ENCODE measurements around the gene ATRIP.

DNA sequence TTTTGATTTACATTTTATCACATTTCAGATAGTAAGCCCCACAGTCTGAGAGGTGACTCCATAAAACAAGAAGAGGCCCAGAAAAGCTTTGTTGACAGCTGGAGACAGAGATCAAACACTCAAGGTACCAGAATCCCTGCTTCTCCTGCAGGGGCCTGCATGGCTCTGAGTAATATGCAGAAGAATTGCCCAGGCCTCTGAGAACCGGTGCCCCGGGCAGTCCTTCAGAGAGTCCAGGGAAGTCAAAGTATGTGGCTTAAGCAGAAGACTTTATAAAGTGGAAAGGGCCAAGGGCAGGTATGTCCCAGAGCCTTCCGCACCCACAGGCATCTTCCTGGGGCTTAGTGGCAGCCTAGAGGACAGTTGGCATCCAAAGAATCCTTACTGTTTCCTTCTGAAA is 12.8 kb downstream of the ATRIP start:
- TF ChIP-seq CTCF (IDR thresholded peaks at IDR 0.05; ENCODE audit: low read length) (no peak), EZH2 (optimal IDR thresholded peaks at IDR 0.05; ENCODE audit: low read depth, low read length) (no peak)

Measured in MM.1S (cell line).